HG03442 (cell line): Measurements from ENCODE around the gene ADAMTS16.

Experiments used
- ATAC-seq: cut with Tn5 transposase; IDR thresholded peaks from one replicate; pipeline ENCODE4 v1.9.1; 2021; ENCODE audit warnings: mild to moderate bottlenecking, moderate library complexity; ENCODE audit not compliant: unreplicated experiment

The ADAMTS16 gene

DNA sequence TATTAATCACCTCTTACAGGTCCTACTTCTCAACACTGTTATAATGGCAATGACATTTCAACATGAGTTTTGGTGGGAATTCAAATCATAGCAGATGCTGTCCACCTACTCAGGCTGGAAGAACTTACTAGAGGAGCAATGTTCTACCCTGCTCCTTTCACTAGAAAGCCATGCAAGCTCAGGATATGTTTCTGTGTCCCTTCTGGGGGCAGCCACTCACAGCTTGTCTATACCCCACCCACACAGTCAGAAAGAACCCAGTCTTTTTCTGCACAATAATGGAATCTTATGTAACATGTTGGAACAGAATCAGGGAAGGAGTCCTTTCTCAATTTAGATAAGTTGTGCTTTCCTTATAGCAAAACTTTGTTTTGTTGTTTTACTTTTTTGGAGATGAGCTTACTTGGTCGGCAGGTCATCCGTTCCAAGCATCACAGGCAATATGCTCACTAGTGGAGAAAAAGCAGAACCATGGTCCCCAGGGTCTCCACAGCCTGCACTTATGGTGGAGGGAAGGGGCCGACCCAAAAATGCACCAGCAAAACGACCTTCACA lies 229.0 kb downstream of the ADAMTS16 start:
- no peak for ATAC-seq
